ENCODE data around the gene NAGLU. TPM values are rescaled to one million over a fixed set of nuclear protein-coding genes. Genes with fewer than 3 reads are reported as not detected.

Gene NAGLU
- total and polyA plus RNA-seq, 2 experiments from 2014 or later: 12.0 to 31.2 TPM

DNA sequence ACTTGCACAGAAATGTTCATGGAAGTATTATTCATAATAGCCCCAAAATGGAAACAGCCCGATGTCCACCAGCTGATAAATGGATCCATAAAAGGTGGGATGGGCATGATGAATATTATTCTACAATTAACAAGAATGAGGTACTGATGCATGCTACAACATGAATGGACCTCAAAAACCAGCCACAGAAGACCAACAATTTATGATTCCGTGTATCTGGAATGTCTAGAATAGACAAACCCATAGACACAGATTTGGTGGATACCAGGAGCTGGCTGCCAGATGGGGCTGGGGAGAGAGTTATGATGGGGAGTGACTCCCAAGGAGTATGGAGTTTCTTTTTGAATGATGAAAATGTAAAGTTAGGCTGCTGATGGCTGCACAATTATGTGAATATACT, 10.8 kb upstream of the NAGLU start (continued):
- TF ChIP-seq, protein P1, sequence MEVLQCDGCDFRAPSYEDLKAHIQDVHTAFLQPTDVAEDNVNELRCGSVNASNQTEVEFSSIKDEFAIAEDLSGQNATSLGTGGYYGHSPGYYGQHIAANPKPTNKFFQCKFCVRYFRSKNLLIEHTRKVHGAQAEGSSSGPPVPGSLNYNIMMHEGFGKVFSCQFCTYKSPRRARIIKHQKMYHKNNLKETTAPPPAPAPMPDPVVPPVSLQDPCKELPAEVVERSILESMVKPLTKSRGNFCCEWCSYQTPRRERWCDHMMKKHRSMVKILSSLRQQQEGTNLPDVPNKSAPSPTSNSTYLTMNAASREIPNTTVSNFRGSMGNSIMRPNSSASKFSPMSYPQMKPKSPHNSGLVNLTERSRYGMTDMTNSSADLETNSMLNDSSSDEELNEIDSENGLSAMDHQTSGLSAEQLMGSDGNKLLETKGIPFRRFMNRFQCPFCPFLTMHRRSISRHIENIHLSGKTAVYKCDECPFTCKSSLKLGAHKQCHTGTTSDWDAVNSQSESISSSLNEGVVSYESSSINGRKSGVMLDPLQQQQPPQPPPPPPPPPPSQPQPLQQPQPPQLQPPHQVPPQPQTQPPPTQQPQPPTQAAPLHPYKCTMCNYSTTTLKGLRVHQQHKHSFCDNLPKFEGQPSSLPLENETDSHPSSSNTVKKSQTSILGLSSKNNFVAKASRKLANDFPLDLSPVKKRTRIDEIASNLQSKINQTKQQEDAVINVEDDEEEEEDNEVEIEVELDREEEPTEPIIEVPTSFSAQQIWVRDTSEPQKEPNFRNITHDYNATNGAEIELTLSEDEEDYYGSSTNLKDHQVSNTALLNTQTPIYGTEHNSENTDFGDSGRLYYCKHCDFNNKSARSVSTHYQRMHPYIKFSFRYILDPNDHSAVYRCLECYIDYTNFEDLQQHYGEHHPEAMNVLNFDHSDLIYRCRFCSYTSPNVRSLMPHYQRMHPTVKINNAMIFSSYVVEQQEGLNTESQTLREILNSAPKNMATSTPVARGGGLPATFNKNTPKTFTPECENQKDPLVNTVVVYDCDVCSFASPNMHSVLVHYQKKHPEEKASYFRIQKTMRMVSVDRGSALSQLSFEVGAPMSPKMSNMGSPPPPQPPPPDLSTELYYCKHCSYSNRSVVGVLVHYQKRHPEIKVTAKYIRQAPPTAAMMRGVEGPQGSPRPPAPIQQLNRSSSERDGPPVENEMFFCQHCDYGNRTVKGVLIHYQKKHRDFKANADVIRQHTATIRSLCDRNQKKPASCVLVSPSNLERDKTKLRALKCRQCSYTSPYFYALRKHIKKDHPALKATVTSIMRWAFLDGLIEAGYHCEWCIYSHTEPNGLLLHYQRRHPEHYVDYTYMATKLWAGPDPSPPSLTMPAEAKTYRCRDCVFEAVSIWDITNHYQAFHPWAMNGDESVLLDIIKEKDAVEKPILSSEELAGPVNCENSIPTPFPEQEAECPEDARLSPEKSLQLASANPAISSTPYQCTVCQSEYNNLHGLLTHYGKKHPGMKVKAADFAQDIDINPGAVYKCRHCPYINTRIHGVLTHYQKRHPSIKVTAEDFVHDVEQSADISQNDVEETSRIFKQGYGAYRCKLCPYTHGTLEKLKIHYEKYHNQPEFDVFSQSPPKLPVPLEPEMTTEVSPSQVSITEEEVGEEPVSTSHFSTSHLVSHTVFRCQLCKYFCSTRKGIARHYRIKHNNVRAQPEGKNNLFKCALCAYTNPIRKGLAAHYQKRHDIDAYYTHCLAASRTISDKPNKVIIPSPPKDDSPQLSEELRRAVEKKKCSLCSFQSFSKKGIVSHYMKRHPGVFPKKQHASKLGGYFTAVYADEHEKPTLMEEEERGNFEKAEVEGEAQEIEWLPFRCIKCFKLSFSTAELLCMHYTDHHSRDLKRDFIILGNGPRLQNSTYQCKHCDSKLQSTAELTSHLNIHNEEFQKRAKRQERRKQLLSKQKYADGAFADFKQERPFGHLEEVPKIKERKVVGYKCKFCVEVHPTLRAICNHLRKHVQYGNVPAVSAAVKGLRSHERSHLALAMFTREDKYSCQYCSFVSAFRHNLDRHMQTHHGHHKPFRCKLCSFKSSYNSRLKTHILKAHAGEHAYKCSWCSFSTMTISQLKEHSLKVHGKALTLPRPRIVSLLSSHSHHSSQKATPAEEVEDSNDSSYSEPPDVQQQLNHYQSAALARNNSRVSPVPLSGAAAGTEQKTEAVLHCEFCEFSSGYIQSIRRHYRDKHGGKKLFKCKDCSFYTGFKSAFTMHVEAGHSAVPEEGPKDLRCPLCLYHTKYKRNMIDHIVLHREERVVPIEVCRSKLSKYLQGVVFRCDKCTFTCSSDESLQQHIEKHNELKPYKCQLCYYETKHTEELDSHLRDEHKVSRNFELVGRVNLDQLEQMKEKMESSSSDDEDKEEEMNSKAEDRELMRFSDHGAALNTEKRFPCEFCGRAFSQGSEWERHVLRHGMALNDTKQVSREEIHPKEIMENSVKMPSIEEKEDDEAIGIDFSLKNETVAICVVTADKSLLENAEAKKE (CRISPR knock-in tag; IDR thresholded peaks at IDR 0.05): no peak
- TF ChIP-seq, protein P2, sequence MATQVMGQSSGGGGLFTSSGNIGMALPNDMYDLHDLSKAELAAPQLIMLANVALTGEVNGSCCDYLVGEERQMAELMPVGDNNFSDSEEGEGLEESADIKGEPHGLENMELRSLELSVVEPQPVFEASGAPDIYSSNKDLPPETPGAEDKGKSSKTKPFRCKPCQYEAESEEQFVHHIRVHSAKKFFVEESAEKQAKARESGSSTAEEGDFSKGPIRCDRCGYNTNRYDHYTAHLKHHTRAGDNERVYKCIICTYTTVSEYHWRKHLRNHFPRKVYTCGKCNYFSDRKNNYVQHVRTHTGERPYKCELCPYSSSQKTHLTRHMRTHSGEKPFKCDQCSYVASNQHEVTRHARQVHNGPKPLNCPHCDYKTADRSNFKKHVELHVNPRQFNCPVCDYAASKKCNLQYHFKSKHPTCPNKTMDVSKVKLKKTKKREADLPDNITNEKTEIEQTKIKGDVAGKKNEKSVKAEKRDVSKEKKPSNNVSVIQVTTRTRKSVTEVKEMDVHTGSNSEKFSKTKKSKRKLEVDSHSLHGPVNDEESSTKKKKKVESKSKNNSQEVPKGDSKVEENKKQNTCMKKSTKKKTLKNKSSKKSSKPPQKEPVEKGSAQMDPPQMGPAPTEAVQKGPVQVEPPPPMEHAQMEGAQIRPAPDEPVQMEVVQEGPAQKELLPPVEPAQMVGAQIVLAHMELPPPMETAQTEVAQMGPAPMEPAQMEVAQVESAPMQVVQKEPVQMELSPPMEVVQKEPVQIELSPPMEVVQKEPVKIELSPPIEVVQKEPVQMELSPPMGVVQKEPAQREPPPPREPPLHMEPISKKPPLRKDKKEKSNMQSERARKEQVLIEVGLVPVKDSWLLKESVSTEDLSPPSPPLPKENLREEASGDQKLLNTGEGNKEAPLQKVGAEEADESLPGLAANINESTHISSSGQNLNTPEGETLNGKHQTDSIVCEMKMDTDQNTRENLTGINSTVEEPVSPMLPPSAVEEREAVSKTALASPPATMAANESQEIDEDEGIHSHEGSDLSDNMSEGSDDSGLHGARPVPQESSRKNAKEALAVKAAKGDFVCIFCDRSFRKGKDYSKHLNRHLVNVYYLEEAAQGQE (IDR thresholded peaks at IDR 0.05; ENCODE audit: unreplicated experiment): no peak
- TF ChIP-seq STAT1 (IDR thresholded peaks at IDR 0.05; ENCODE audit: unreplicated experiment): no peak
- TF ChIP-seq, protein P3, sequence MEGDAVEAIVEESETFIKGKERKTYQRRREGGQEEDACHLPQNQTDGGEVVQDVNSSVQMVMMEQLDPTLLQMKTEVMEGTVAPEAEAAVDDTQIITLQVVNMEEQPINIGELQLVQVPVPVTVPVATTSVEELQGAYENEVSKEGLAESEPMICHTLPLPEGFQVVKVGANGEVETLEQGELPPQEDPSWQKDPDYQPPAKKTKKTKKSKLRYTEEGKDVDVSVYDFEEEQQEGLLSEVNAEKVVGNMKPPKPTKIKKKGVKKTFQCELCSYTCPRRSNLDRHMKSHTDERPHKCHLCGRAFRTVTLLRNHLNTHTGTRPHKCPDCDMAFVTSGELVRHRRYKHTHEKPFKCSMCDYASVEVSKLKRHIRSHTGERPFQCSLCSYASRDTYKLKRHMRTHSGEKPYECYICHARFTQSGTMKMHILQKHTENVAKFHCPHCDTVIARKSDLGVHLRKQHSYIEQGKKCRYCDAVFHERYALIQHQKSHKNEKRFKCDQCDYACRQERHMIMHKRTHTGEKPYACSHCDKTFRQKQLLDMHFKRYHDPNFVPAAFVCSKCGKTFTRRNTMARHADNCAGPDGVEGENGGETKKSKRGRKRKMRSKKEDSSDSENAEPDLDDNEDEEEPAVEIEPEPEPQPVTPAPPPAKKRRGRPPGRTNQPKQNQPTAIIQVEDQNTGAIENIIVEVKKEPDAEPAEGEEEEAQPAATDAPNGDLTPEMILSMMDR (conservative IDR thresholded peaks at IDR 0.05; ENCODE audit: low read depth in 2 of 2): no peak
- no peak for TF ChIP-seq ZNF331 (CRISPR knock-in tag; IDR thresholded peaks at IDR 0.05; ENCODE audit: low read depth)
- no peak for TF ChIP-seq EZH2 (IDR thresholded peaks at IDR 0.05; ENCODE audit: low read depth, unreplicated experiment)
